NCI-H1417 (cell line): ENCODE measurements around the gene PDZD2.

Experiments used
- DNase-seq, 3 experiments: peaks; one replicate each; lab custom pipeline; 2025; lab: John Stamatoyannopoulos, UW

The PDZD2 gene

GRCh38 chr5:31824869-31825517 is 186.1 kb downstream of the PDZD2 start:
- DNase-seq, result no peak

- peak; percentile 6 to 78 (median 41) for DNase-seq
These were observed 186.7 kb downstream of the PDZD2 start for GRCh38 chr5:31825518-31826068.

- no peak for DNase-seq
These were observed 188.9 kb downstream of the PDZD2 start for GRCh38 chr5:31827867-31828266.

GRCh38 chr5:31832966-31833365 is 194.0 kb downstream of the PDZD2 start:
- no peak for DNase-seq

- no peak for DNase-seq
These were observed 194.8 kb downstream of the PDZD2 start for GRCh38 chr5:31833710-31834109.

GRCh38 chr5:31844622-31845345 is 205.9 kb downstream of the PDZD2 start:
- no peak for DNase-seq

- DNase-seq, result no peak
These were observed 206.4 kb downstream of the PDZD2 start for GRCh38 chr5:31845361-31845760.

GRCh38 chr5:31846934-31847333 is 208.0 kb downstream of the PDZD2 start:
- no peak for DNase-seq

- no peak for DNase-seq
These were observed 208.4 kb downstream of the PDZD2 start for GRCh38 chr5:31847354-31847753.

- DNase-seq, result no peak
These were observed 212.2 kb downstream of the PDZD2 start for GRCh38 chr5:31850981-31851689.

GRCh38 chr5:31853398-31854135 is 214.6 kb downstream of the PDZD2 start:
- DNase-seq, result no peak

GRCh38 chr5:31854181-31855133 is 215.5 kb downstream of the PDZD2 start:
- peak in 2 of 3 experiments; percentile 44 to 59 for DNase-seq

- peak in 1 of 3 experiments; percentile 34 for DNase-seq
These were observed 216.5 kb downstream of the PDZD2 start for GRCh38 chr5:31855134-31856040.

- no peak for DNase-seq
These were observed 220.2 kb downstream of the PDZD2 start for GRCh38 chr5:31859096-31859495.

GRCh38 chr5:31860278-31860677 is 221.3 kb downstream of the PDZD2 start:
- no peak for DNase-seq

- DNase-seq, result no peak
These were observed 221.9 kb downstream of the PDZD2 start for GRCh38 chr5:31860726-31861433.

- no peak for DNase-seq
These were observed 222.7 kb downstream of the PDZD2 start for GRCh38 chr5:31861601-31862000.

GRCh38 chr5:31863991-31864411 is 225.1 kb downstream of the PDZD2 start:
- no peak for DNase-seq

GRCh38 chr5:31866166-31866565 is 227.2 kb downstream of the PDZD2 start:
- no peak for DNase-seq
